Measurements from ENCODE around the gene C16orf46. TPM values are rescaled to one million over a fixed set of nuclear protein-coding genes. Genes with fewer than 3 reads are reported as not detected.
A peak's percentile ranks its signal among the peaks of the same experiment; 100 is the strongest.

Gene C16orf46
- total and polyA plus RNA-seq, 9 of the 15 experiments (the other 6 are each of a cell fraction or from before 2014, with no cell fraction given): 0.10 to 0.98 (median 0.41) TPM; not detected in 1

DNA sequence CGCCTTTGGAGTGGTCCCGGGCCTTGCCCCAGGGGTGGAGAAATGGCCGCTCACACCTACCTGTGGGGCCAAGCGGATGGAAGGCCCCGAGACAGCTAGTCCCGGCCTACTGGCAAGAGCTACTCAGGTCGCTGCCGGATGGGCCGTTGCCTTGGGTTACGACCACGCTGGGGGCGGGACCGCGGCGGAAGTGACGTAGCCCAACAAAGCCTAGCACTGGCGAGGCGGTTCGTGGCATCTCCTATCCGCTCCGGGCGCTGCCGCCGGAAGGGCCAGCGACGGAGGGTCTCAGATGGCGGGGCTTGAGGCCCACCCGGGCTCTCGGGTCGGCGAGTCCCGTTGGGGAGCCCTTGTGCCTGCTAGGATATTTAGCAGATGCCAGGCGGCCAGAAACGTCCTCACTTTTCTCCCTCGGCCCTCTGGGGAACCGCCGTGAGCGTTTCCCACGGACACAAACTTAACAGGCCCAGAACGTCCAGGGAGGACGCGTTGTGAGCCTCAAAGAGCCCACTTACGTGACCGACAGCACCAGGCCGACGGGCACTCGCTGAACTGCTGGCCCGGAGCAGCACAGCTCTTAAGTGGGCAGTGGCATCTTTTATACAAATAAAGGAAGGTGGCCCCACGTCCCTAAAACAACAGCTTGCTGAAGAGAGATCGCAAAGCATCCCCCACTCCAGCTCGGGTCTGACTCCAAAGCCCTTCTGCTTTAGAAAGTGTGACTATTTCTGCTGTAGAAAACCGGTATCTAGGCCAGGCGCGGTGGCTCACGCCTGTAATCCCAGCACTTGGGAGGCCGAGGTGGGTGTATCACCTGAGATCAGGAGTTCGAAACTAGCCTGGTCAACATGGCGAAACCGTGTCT is at the start of gene C16orf46 (continued):
- TF ChIP-seq TEAD1 (CRISPR knock-in tag; IDR thresholded peaks at IDR 0.05) (0 out of 4 replicates have a peak, but pooled peaks have one; percentile 34 to 48), PRPF4 (IDR thresholded peaks at IDR 0.05; ENCODE audit: insufficient read depth, low read depth, low read length, poor library complexity, severe bottlenecking) (no peak), EP300 (IDR thresholded peaks at IDR 0.05; ENCODE audit: low read length) (no peak), KAT2B (IDR thresholded peaks at IDR 0.05; ENCODE audit: low read depth, low read length) (no peak), AFF1 (IDR thresholded peaks at IDR 0.05; ENCODE audit: low read depth in 1 of 2, partially characterized antibody in 2 of 2) (peak in 1 of 2 experiments; percentile 18), KDM2B (CRISPR knock-in tag; IDR thresholded peaks at IDR 0.05) (no peak), MXI1 (IDR thresholded peaks at IDR 0.05; ENCODE audit: low read depth, low read length) (peak; percentile 97), CBFB (CRISPR knock-in tag; IDR thresholded peaks at IDR 0.05) (no peak), SMARCA5 (IDR thresholded peaks at IDR 0.05) (no peak), ZNF589 (CRISPR knock-in tag; IDR thresholded peaks at IDR 0.05; ENCODE audit: low read depth) (peak; percentile 60; the same call in 1 of the 2 replicates)
- TF ChIP-seq, protein P1, sequence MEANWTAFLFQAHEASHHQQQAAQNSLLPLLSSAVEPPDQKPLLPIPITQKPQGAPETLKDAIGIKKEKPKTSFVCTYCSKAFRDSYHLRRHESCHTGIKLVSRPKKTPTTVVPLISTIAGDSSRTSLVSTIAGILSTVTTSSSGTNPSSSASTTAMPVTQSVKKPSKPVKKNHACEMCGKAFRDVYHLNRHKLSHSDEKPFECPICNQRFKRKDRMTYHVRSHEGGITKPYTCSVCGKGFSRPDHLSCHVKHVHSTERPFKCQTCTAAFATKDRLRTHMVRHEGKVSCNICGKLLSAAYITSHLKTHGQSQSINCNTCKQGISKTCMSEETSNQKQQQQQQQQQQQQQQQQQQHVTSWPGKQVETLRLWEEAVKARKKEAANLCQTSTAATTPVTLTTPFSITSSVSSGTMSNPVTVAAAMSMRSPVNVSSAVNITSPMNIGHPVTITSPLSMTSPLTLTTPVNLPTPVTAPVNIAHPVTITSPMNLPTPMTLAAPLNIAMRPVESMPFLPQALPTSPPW (CRISPR knock-in tag; IDR thresholded peaks at IDR 0.05): peak; percentile 52; the same call in 1 of the 2 replicates
- TF ChIP-seq, protein P2, sequence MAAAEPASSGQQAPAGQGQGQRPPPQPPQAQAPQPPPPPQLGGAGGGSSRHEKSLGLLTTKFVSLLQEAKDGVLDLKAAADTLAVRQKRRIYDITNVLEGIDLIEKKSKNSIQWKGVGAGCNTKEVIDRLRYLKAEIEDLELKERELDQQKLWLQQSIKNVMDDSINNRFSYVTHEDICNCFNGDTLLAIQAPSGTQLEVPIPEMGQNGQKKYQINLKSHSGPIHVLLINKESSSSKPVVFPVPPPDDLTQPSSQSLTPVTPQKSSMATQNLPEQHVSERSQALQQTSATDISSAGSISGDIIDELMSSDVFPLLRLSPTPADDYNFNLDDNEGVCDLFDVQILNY (CRISPR knock-in tag; IDR thresholded peaks at IDR 0.05): no peak
- TF ChIP-seq, protein P3, sequence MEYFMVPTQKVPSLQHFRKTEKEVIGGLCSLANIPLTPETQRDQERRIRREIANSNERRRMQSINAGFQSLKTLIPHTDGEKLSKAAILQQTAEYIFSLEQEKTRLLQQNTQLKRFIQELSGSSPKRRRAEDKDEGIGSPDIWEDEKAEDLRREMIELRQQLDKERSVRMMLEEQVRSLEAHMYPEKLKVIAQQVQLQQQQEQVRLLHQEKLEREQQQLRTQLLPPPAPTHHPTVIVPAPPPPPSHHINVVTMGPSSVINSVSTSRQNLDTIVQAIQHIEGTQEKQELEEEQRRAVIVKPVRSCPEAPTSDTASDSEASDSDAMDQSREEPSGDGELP (CRISPR knock-in tag; IDR thresholded peaks at IDR 0.05; ENCODE audit: borderline replicate concordance): peak; percentile 85
- TF ChIP-seq, protein P4, sequence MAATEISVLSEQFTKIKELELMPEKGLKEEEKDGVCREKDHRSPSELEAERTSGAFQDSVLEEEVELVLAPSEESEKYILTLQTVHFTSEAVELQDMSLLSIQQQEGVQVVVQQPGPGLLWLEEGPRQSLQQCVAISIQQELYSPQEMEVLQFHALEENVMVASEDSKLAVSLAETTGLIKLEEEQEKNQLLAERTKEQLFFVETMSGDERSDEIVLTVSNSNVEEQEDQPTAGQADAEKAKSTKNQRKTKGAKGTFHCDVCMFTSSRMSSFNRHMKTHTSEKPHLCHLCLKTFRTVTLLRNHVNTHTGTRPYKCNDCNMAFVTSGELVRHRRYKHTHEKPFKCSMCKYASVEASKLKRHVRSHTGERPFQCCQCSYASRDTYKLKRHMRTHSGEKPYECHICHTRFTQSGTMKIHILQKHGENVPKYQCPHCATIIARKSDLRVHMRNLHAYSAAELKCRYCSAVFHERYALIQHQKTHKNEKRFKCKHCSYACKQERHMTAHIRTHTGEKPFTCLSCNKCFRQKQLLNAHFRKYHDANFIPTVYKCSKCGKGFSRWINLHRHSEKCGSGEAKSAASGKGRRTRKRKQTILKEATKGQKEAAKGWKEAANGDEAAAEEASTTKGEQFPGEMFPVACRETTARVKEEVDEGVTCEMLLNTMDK (IDR thresholded peaks at IDR 0.05; ENCODE audit: borderline replicate concordance, insufficient read depth, low read depth, low read length, poor library complexity, severe bottlenecking): no peak
